ENCODE data around the gene PARD3B.

PARD3B gene

DNA sequence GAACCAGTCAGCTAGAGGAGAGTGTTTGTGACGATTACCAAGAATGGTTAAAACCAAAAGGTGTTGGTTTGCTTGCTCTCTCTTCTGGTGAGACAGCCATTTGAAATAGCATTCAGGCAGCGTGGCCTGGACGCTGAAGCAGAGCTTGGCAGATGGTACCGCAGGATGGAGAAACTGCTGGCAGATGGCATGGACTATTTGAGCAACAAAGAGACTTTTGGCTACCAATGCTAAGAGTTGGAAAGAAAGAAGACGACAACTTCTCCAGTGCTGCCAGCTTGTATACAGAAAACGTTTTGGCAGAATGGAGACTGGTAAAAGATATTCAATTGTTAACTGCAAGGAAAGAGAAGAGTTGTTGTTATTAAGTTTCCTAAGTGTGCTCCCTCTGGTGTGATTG, 315.0 kb downstream of the PARD3B start:
- DNase-seq (ENCODE audit: low read depth, low spot score): no peak
- H3K4me3 ChIP-seq (ENCODE audit: low read length): no peak overlapping the region

DNA sequence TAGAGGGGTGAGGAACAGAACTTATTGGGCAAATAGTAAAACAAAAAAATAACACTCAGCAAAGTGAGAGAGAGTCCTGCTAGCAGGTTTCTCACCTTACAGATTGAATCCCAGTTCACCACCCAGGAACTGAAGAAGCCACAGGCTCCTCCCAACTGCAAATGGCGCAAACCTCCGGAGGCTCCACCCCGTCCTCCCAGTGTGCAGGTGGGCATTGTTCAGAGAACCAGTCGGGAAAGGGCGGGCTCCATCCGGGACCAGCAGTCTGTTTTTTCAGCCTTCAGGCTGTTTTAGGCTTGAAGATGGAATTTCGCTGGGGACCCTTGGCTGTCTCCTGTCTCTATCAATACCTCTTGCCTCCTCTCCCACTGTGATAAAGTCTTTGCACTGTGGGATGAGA, 317.5 kb downstream of the PARD3B start:
- no peak overlapping the region for H3K4me3 ChIP-seq (ENCODE audit: low read length)
- DNase-seq (ENCODE audit: low read depth, low spot score): no peak

- no peak for DNase-seq (ENCODE audit: low read depth, low spot score)
Measured at GRCh38 chr2:204863336-204863735, 318.1 kb downstream of the PARD3B start.

DNA sequence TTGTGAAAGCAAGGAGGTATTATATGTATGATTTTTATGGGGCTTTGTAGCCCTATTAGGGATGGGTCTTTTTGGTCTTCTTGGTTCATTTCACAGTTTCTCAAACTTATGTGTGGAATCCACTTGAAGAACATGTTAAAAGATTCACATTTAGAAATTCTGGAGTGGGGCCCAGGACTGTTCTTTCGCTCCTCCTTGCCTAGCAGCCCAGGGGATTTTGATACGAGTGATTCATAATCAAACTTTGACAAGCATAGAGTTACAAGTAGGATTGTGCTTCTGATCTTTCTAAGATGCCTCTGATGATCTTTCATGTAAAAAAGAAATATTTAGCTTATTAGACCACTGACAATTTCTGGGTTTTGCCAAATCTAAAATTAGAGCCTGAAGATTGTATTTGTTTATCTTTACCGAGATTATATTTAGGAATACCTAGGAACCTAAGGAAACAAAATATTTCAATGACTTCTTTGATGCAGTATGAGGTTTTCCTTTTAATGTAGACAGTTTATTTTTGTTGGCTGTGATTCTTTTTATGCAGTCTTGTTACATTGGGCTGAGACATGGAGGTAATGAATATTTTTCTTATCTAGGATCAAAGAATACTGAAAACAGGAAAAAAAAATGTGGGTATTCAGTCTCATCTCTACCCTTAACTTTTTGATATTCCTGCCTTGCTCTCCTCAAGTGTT, 324.0 kb downstream of the PARD3B start:
- no peak for DNase-seq (ENCODE audit: low read depth, low spot score)
- H3K4me3 ChIP-seq (ENCODE audit: low read length): no peak overlapping the region

More at GRCh38 chr2:204863336-204863735, 318.1 kb downstream of the PARD3B start:
- H3K4me3 ChIP-seq (ENCODE audit: low read length): no peak overlapping the region

GRCh38 chr2:204870053-204870452, 324.8 kb downstream of the PARD3B start:
- no peak for DNase-seq (ENCODE audit: low read depth, low spot score)
- no peak overlapping the region for H3K4me3 ChIP-seq (ENCODE audit: low read length)

DNA sequence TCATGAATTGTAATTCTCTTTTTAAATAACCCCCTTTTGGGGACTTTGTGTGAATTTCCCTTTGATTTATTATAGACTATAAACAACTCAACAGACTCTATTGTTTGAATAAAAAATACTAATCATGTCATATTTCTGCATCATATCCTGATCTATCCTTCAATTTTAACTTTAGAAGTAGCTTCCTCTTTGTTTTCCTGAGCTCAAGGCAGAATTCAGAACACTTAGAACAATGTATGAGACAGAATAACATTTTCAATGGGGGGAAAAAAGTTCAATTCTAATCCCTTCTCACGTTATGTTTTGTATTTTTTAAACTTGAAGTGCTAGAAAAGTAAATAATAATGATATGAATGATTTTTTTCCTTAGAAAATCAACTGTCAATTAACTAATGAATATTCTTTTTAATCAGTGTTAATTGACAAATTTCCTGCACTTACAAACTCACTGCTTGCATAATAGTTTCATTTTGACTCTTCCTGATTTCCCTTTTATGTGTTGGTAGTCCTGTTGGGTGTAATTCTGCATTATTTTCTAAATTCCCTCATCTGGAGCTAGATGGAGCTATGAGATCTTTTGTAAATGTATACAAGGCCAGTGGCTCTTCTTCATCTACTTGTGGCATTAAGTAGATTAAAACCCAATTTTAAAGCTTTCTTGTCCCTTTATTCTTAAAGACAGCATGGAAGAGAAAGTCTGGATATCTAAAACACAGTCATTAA, 326.1 kb downstream of the PARD3B start:
- no peak overlapping the region for H3K4me3 ChIP-seq (ENCODE audit: low read length)
- DNase-seq (ENCODE audit: low read depth, low spot score): peak; percentile 24

DNA sequence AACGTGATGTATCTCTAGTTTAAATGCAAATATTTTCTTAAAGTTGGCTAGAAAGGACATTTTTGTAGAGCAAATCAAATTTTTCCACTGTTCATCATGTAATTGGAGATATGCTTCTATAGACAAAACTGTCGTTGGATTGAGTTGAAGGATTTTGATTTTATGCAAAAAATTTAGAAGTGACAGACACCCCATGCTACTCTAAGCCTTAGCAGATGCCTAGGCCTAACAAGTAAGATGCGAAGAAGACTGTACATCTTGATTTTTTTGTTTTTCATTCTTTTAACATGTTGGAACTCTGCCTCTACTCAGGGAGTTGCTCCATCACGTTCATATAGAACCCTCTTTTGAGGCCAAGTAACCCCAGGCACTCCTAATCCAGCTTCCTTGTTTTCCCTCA, 331.0 kb downstream of the PARD3B start:
- no peak for DNase-seq (ENCODE audit: low read depth, low spot score)
- H3K4me3 ChIP-seq (ENCODE audit: low read length): no peak overlapping the region

DNA sequence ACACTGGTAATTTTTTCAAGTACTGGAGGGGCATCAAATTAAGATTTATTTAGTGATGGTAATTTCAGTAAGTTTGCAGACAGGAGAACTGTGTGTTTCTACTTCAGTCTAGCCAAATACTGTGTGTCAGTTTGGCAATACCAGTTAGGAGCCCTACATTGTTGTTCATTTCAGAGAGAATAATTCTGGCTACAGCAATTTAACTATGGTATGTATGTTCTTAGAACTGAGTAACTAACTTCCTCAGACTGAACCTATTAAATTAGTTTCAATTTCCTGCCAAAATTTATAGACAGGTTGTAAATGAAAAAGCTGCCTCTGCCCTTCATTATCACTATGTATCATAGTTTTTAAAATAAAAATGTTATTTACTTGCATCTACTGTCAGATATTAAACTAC, 332.4 kb downstream of the PARD3B start:
- no peak for DNase-seq (ENCODE audit: low read depth, low spot score)
- no peak overlapping the region for H3K4me3 ChIP-seq (ENCODE audit: low read length)

DNA sequence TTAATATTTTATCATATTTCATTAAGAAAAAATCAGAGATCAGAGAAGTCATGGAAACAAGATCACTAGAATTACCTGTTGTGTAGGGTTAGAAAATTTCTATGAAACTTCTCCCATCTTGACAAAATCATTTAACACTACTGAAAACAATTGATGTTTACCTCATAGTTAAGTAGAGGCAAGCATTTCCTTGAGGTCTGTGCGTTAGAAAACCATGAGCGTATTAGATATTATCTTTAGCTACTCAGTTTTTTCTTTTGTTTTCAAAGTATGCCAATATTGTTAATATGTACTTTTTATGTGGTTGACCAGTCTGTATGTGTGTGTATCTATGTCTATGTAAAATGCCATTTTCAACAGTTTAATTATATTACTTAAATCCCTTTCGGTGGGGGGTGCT, 335.7 kb downstream of the PARD3B start:
- no peak for DNase-seq (ENCODE audit: low read depth, low spot score)
- no peak overlapping the region for H3K4me3 ChIP-seq (ENCODE audit: low read length)

GRCh38 chr2:204881655-204882054, 336.4 kb downstream of the PARD3B start:
- DNase-seq (ENCODE audit: low read depth, low spot score): no peak
- no peak overlapping the region for H3K4me3 ChIP-seq (ENCODE audit: low read length)

DNA sequence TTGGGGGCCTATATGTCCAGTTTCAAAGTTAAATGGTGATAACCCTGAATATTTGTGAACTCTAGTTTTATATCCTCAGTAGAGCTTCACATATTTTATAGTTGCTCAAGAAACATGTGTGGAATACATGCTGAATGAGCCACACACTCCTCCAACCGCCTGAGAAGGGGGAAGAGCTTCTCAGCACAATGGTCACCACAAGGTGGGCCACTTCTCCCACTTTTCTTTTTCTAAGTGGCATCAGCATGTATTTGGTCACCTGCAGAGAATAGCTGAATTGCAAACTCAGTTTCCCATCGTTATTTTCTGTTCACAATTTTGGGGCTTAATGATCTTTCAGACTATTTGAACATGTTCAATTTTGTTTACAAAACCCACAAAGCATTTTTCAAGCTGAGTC, 340.5 kb downstream of the PARD3B start:
- no peak overlapping the region for H3K4me3 ChIP-seq (ENCODE audit: low read length)
- no peak for DNase-seq (ENCODE audit: low read depth, low spot score)

DNA sequence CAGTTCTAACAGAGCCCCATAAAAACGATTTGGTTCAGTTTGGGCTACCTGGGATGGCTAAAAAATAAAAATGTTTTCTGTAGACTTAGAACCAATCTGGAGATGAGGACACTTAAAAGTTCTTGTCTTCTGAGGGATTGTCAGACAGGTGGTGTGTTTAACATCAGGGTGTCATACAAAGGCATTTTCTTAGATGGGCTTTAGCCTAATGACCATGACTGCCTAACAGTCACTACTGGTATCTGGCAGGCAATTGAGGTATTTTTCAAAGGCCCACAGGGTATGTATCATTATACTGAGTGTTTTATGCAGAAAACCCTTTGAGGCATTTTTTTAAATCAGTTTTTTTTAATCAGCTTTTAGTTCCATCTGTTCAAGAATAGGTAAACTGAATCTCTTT, 341.4 kb downstream of the PARD3B start:
- DNase-seq (ENCODE audit: low read depth, low spot score): no peak
- no peak overlapping the region for H3K4me3 ChIP-seq (ENCODE audit: low read length)

GRCh38 chr2:204888222-204888621, 342.9 kb downstream of the PARD3B start:
- H3K4me3 ChIP-seq (ENCODE audit: low read length): no peak overlapping the region
- DNase-seq (ENCODE audit: low read depth, low spot score): no peak

- DNase-seq (ENCODE audit: low read depth, low spot score): no peak
- H3K4me3 ChIP-seq (ENCODE audit: low read length): no peak overlapping the region
Measured at GRCh38 chr2:204890680-204891079, 345.4 kb downstream of the PARD3B start.

- no peak for DNase-seq (ENCODE audit: low read depth, low spot score)
- H3K4me3 ChIP-seq (ENCODE audit: low read length): no peak overlapping the region
Measured at GRCh38 chr2:204891739-204892138, 346.5 kb downstream of the PARD3B start.

GRCh38 chr2:204892506-204893255, 347.4 kb downstream of the PARD3B start:
- H3K4me3 ChIP-seq (ENCODE audit: low read length): no peak overlapping the region
- no peak for DNase-seq (ENCODE audit: low read depth, low spot score)

- no peak for DNase-seq (ENCODE audit: low read depth, low spot score)
- H3K4me3 ChIP-seq (ENCODE audit: low read length): no peak overlapping the region
Measured at GRCh38 chr2:204896146-204896545, 350.9 kb downstream of the PARD3B start.

DNA sequence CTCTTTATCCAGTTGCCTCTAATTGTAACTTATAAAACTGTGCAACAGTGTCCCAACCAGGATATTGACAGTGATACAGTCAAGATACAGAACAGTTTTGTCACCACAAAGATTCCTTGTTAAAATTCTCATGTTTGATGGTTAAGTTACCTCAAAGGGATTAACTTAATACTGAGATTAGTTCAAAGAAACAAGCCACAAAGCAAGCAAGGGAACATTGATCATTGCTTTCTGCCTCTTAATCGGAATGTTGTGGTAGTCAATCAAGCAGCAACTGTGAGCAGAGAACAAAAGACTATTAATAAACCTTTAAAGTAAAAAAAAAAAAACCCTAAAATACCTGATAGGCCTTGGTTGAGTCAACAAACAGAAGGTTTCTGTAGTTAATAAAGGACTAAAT, 352.3 kb downstream of the PARD3B start:
- no peak overlapping the region for H3K4me3 ChIP-seq (ENCODE audit: low read length)
- DNase-seq (ENCODE audit: low read depth, low spot score): no peak

GRCh38 chr2:204898928-204899640, 353.8 kb downstream of the PARD3B start:
- DNase-seq (ENCODE audit: low read depth, low spot score): no peak
- H3K4me3 ChIP-seq (ENCODE audit: low read length): no peak overlapping the region

DNA sequence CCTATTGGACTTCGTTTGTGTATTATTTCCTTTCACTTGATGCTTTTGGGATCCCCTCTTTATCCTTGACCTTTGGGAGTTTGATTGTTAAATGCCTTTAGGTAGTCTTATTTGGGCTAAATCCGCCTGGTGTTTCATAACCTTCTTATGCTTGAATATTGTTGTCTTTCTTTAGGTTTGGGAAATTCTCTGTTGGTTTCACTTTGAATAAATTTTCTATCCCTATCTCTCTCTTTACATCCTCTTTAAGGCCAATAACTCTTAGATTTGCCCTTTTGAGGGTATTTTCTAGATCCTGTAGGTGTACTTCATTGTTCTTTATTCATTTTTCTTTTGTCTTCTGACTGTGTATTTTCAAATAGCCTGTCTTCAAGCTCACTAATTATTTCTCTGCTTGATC, 354.7 kb downstream of the PARD3B start:
- no peak overlapping the region for H3K4me3 ChIP-seq (ENCODE audit: low read length)
- DNase-seq (ENCODE audit: low read depth, low spot score): no peak
